Body of pancreas (tissue), 4 donors: ENCODE data around the gene IQCE. TPM values are rescaled to one million over a fixed set of nuclear protein-coding genes. Genes with fewer than 3 reads are reported as not detected.

Experiments used
- ATAC-seq: fragments of 150-250 bp; one replicate; pipeline ENCODE4 v1.9.1; 2016
- DNase-seq, 4 donors: peaks; one replicate each; pipeline ENCODE4 v3.0.0-alpha.2; 2019
- H3K27ac ChIP-seq, 4 donors: fragments of 200-600 bp; sonication (generic); 1 replicate in 3 of 4; 2 replicates in 1 of 4; pipeline versions ENCODE4 v1.5.1 to v1.6.1; 2016 to 2019; ENCODE audit warnings: mild to moderate bottlenecking in 1 of 4, mixed read lengths in 1 of 4, moderate library complexity in 1 of 4
- H3K27me3 ChIP-seq, 2 donors: fragments of 200-600 bp; sonication (generic); one replicate each; pipeline ENCODE4 v1.6.0; 2016; ENCODE audit warnings: mild to moderate bottlenecking in 1 of 2
- H3K36me3 ChIP-seq, 2 donors: fragments of 200-600 bp; sonication (generic); replicated peaks in 1 of 2; 2 replicates each; pipeline ENCODE4 v1.5.1; 2016; ENCODE audit warnings: low read depth in 2 of 2; ENCODE audit not compliant: insufficient read depth in 1 of 2
- H3K4me1 ChIP-seq: fragments of 200-600 bp; sonication (generic); one replicate; pipeline ENCODE4 v1.6.0; 2016
- H3K4me3 ChIP-seq, 2 donors: fragments of 200-600 bp; sonication (generic); 1 replicate in 1 of 2; 2 replicates in 1 of 2; pipeline ENCODE4 v1.5.1; 2016 to 2019
- H3K9me3 ChIP-seq, 3 donors: fragments of 200-600 bp; sonication (generic); 1 replicate in 2 of 3; 2 replicates in 1 of 3; pipeline ENCODE4 v1.5.1; 2016
- POLR2A ChIP-seq, 3 donors: fragments of 450-650 bp; IDR thresholded peaks; one replicate each; pipeline ENCODE4 v1.6.1; 2016; ENCODE audit warnings: antibody characterized with exemption in 3 of 3, mild to moderate bottlenecking in 2 of 3
- WGBS, 2 donors: methylation state at CpG; one replicate each; pipeline ENCODE4 v1.1.5; 2017; 5-methylcytosine and 5-hydroxymethylcytosine counted together
- intact Hi-C: fragments of 100-400 bp; cut with DNase I; formaldehyde crosslinking; loops from one replicate; pipeline ENCODE4 v1.15.1; 2023
- total RNA-seq, 2 donors: library from RNA; depleted of rRNA; stranded (reverse); fragments of >200 nt; gene quantifications; one replicate each; pipeline ENCODE4 v1.1.0, GENCODE V29; 2016
- TF ChIP-seq, protein P1 (sequence below), 7 experiments: fragments of 450-650 bp in 4 of 7; fragments of 200-600 bp in 3 of 7; sonication (generic) in 3 of 7; IDR thresholded peaks; one replicate each; pipeline ENCODE4 v1.5.1; 2016 to 2019; ENCODE audit warnings: antibody characterized with exemption in 7 of 7

IQCE gene
- total RNA-seq, 2 donors from 2014 or later, result 7.8 to 73.2 TPM

DNA sequence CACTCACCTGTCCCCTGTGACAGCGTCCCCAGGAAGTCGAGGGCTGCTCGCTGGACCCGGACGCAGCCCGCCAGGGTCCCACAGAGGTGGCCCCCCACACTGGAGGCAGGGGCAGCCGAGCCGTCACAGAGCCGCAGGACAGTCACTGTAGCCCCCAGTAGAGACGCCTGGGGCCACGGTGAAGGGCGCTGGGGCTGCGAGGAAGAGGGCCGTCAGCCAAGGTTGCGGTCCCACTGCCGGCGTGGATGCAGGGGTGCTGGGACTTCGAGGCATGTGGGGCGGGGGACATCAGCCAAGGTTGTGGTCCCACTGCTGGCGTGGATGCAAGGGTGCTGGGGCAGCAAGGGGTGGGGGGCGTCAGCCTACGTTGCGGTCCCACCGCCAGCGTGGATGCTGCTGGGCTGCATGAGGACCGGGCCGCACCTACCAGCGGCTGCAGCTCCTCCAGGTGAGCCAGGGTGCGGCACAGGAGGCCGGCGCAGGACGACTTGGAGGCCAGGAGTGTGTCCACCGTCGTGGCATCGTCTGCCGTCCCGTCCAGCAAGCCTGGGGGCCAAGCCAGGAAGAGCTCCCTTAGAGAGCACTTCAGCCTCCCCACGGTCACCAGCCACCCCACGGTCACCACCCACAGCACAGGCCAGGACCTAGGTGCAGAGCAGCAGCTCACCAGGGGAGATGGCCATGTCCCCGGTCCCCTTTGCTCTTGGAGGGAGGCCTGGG lies 17.3 kb upstream of the IQCE start:
- Histone ChIP-seq H3K36me3 (peaks cover 6 to 23% of the 10 kb centered on the region in 2 donors), H3K4me1 (no peaks in the 10 kb centered on the region), H3K27me3 (no peaks in the 10 kb centered on the region), H3K4me3 (no peak overlapping the region), H3K27ac (no peak overlapping the region), H3K9me3 (no peaks in the 10 kb centered on the region)
- TF ChIP-seq, protein P1, sequence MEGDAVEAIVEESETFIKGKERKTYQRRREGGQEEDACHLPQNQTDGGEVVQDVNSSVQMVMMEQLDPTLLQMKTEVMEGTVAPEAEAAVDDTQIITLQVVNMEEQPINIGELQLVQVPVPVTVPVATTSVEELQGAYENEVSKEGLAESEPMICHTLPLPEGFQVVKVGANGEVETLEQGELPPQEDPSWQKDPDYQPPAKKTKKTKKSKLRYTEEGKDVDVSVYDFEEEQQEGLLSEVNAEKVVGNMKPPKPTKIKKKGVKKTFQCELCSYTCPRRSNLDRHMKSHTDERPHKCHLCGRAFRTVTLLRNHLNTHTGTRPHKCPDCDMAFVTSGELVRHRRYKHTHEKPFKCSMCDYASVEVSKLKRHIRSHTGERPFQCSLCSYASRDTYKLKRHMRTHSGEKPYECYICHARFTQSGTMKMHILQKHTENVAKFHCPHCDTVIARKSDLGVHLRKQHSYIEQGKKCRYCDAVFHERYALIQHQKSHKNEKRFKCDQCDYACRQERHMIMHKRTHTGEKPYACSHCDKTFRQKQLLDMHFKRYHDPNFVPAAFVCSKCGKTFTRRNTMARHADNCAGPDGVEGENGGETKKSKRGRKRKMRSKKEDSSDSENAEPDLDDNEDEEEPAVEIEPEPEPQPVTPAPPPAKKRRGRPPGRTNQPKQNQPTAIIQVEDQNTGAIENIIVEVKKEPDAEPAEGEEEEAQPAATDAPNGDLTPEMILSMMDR (IDR thresholded peaks at IDR 0.05), result no peak
- TF ChIP-seq POLR2A (IDR thresholded peaks at IDR 0.05), result no peak
- ATAC-seq, result no peak
- WGBS, 2 donors, result 91 to 93% methylated on average over 7 to 39 of the region's 40 CpGs
- DNase-seq, result peak in 1 of 4 donors; percentile 13
- intact Hi-C loops, result no loop called here

DNA sequence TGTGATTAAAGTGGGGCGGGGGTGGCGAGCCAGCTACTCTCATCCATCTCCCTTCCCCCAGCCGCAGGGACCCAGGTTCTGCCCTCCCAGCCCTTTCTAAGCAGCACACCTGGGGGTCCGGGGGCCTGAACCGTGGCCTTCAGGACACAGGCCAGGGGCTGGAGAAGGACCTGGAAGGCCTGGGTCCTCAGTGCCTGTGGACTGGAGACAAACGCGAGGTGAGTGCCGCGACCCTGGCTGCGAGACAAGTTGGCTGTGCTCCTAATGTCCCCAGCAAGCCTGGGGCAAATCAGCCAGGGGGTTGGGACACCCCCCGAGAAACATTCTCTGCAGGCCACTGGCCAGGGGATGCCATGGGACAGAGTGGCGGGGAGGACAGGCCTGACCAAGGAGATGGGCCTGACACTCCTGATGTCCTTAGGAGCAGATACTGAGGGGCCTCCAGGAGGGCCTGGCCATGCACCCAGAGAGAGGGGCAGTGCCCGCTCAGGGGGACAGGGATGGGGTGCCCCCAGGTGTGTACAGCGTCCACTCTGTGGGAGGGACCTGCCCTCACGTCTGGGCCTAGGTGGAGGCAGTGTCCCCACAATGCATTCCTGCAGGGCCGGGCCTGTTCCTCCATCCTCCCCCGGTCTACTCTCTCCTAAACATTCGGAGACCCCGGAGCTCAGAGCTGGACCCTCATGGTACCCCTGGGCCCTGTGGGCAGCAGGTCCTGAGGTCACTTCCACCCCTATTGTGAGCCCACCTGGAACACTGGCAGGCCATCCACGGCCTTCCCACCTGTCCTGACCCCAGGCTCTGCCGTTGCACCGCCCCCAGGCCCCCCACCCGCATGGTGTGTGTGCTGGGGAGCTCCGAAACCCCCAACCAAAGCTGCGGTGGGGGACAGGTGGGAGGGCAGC lies 16.5 kb upstream of the IQCE start:
- intact Hi-C loops, result no loop called here
- peak in 1 of 4 donors; percentile 10 for DNase-seq
- Histone ChIP-seq H3K36me3 (peaks cover 6 to 30% of the 10 kb centered on the region in 2 donors), H3K9me3 (no peaks in the 10 kb centered on the region), H3K27me3 (no peaks in the 10 kb centered on the region), H3K4me1 (no peaks in the 10 kb centered on the region), H3K4me3 (no peak overlapping the region), H3K27ac (no peak overlapping the region)
- no peak for ATAC-seq
- TF ChIP-seq, protein P1 (IDR thresholded peaks at IDR 0.05), result no peak
- no peak for TF ChIP-seq POLR2A (IDR thresholded peaks at IDR 0.05)
- WGBS, 2 donors, result 84 to 97% methylated on average over 6 to 22 of the region's 25 CpGs

DNA sequence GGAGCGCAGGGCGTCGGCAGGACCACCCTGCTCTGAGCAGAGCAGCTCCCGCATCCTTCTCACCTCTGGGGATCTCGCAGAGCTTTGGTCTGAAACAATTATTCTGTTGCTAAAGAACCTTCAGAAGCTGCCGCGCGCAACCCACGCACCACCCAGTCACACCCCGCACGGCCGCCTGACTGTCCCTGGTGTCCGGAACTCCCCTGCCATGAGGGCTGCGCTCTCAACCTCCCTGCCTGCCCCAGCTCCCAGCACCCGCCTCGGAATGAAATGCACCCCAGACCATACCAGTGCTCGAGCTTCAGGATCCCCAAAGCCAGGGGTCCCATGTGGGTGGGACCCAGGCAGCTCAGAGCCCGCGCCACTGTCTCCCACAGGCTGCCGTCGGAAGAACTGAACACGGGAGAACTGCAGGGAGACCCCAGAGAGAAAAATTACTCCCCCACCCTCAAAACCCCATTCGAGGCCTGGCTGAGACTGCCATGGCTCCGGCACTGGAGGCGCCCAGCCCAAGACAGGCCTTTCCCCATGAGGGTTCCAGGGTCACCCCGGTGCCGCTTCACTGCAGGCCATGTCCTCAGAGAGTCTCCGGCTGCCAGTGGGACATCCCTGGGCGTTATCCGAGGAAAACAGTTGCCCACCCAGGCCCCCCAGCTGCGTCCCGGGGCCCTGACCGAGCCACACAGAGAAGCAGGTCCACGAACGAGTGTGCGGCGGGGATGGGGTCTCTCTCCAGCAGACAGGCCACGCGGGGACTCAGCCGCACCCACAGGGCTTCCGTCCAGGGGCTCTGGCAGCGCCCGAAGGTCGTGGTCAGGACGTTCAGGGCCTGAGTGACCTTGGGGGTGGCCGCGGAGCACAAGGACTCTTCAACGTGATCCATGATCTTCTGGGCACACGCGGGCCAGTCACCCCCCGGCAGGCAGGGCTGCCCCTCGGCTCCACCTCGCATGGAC lies 15.6 kb upstream of the IQCE start:
- no peak overlapping the region for H3K4me3 ChIP-seq
- no peak for DNase-seq
- WGBS, 2 donors, result 89 to 93% methylated on average over 11 to 50 of the region's 53 CpGs
- intact Hi-C loops, result no loop called here
- no peaks in the 10 kb centered on the region for H3K27me3 ChIP-seq
- no peak for ATAC-seq
- H3K9me3 ChIP-seq, result no peaks in the 10 kb centered on the region
- H3K27ac ChIP-seq, result no peak overlapping the region
- peaks cover 6 to 32% of the 10 kb centered on the region in 2 donors for H3K36me3 ChIP-seq
- TF ChIP-seq POLR2A (IDR thresholded peaks at IDR 0.05), result no peak
- TF ChIP-seq, protein P1 (IDR thresholded peaks at IDR 0.05), result no peak
- no peaks in the 10 kb centered on the region for H3K4me1 ChIP-seq

DNA sequence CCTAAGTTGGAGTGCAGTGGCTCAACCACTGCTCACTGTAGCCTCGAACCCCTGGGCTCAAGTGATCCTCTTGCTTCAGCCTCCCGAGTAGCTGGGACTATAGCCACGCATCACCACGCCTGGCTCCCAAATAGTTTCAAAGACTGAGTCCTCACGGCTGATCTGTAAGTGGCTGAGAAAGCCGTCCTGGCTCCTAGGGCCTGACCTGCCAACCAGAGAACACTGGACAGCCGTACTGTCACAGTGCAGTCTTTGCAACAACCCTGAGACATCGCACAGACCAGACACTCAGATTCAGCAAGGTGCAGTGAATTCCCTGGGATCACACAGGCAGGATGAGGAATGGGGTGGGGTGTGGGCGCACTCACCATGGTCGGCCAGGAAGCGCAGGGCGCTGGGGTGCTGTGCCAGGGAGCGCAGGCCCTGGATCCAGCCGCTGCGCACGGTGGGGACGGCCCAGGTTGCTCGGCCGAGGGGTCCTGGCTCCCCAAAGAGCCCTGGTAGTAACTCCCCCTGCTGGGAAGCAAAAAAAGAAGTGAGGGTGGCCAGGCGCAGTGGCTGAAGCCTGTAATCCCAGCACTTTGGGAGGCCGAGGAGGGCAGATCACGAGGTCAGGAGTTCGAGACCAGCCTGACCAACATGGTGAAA lies 14.1 kb upstream of the IQCE start:
- WGBS, 2 donors, result 93 to 94% methylated on average over 18 to 20 of the region's 23 CpGs
- Histone ChIP-seq H3K27me3 (no peaks in the 10 kb centered on the region), H3K4me1 (no peaks in the 10 kb centered on the region), H3K9me3 (no peaks in the 10 kb centered on the region), H3K27ac (no peak overlapping the region), H3K36me3 (peaks cover 4 to 32% of the 10 kb centered on the region in 2 donors), H3K4me3 (no peak overlapping the region)
- TF ChIP-seq, protein P1 (IDR thresholded peaks at IDR 0.05), result no peak
- no peak for TF ChIP-seq POLR2A (IDR thresholded peaks at IDR 0.05)
- DNase-seq (no peak), ATAC-seq (no peak)
- intact Hi-C loops, result no loop called here
